HG02571 (cell line): ENCODE measurements around the gene GPANK1.

Experiments
- ATAC-seq: cut with Tn5 transposase; IDR thresholded peaks from one replicate; pipeline ENCODE4 v1.9.1; 2021; ENCODE audit warnings: mild to moderate bottlenecking, moderate library complexity; ENCODE audit not compliant: unreplicated experiment

The GPANK1 gene

DNA sequence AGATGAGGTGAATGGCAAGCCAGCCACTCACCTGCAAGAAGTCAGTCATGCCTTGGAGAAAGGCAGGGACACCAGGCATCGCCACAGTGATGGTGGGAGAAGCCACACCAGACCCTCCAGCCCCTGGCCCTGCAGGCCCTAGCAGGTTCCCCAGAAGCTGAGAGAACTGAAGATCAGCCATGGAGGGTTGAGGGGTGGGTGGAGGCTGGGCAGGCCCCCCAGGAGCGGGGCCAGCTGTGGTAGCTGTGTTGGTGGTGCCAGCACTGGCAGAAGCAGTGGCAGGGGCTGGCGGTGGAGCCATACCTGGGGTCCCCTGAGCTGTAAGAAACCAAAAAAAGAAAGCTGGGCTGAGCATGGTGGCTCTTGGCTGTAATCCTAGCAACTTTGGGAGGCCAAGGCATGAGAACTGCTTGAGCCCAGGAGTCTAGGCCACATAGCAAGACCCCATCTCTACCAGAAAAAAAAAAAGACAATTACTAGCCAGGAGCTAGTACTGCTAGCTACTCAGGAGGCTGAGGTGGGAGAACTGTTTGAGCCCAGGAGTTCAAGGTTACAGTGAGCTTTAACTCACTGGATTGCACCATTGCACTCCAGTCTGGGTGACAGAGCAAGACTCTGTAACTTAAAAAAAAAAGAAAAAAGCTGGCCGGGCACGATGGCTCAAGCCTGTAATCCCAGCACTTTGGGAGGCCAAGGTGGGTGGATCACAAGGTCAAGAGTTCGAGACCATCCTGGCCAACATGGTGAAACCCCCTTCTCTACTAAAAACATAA is 21.8 kb downstream of the GPANK1 start:
- ATAC-seq: no peak

DNA sequence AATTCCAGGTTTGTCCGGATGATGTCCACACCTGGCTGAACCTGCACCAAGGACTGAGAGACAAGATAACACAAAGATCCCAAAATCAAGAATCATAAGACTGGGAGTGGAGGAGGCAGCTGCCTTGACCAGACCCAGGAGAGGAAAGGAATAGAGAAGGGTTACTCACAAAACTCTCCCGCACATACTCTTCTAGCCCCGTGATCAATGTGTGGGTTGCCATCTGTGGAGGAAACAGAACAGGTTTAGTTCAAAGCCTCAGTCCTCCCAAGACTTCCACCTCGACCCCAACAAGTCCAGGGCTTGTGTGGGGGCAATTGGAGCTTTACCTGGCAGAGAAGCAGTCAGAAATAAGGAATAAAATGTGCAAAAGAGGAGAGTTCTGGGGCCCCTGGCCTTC is 23.4 kb downstream of the GPANK1 start:
- no peak for ATAC-seq

DNA sequence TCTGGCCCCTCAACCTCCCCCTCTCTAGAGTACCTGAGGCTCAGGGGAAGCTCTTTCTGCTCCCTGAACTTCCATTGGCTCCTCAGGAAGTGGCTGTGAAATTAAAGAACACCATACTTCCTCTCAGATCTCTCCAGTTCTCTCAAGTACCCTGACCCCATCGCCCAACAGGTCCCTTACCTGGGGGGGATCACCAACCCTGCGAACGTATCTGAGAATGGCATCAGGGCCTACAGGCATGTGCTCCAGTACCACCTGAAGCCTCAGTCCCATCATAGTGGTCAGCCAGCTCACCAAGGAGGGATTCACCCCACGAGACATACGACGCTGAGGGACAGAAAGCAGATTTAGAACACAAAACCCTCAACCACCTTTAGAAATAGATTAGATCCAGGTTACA is 24.2 kb downstream of the GPANK1 start:
- ATAC-seq: no peak

DNA sequence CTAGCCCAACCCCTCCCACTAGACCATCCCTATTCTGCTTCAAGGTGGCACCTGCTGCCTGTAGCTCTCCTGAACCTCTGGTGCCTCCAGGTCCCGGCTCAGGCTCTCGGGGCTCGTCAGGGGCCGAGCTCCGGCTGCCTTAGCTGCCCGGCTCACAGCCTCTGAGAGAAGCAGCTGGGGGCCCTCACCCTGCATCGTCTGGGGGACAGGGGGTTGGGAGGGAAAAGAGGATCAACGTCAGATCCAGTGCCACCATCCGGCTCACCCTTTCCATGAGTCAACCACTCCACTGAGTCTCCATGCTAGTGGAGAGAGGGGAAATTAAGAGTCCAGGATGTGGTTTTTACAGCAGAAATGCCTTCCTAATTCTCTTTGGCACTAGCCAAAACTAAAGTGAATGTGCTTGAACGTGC is 25.3 kb downstream of the GPANK1 start:
- ATAC-seq: no peak

DNA sequence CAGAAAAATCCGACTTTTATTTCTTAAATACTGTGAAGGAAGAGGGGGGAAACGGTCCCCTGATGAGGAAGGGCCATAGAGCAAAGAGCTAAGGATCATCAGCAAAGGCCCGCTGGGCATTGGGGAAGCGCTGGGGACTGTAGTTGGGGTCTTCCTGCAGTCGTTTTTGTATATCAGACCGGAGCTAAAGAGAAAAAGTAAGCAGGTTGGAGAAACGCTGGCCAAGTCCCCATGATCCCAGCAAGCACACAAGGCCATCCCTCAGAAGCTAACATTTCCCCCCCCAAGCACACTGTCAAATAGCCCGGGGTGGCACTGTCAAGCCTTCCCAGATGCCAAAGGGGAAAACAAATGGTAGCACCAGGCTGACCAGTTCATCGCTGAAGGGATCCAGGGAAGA is 25.8 kb downstream of the GPANK1 start:
- no peak for ATAC-seq

DNA sequence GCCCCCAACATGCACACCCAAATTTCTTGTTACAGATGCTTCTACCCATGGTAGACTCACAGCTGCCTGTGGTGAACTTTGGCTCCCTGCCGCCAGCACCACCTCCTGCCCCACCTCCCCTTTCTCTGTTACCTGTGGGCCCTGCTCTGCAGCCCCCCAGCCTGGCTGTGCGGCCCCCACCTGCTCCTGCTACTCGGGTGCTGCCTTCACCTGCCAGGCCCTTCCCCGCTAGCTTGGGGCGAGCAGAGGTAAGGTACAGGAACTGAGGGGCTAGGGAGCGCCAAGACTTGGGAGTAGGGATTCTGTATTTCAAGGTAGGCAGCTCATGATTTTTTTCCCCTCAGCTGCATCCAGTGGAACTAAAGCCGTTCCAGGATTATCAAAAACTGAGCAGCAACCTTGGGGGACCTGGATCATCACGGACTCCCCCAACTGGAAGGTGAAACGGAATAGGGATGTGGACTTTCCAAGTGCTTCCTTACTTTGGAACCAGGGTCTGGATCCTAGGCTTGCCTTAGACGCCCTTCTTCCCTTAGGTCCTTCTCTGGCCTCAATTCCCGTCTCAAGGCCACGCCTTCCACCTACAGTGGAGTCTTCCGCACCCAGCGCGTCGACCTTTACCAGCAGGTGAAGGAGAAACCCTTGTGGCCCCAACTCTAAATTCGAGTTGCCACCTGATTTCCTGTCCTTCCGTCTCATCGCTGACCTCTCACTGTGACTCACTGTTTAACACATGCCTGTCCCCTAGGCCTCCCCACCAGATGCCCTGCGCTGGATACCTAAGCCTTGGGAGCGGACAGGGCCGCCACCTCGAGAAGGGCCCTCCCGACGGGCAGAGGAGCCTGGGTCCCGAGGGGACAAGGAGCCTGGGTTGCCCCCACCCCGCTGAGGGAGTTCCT is 27.9 kb downstream of the GPANK1 start:
- no peak for ATAC-seq

DNA sequence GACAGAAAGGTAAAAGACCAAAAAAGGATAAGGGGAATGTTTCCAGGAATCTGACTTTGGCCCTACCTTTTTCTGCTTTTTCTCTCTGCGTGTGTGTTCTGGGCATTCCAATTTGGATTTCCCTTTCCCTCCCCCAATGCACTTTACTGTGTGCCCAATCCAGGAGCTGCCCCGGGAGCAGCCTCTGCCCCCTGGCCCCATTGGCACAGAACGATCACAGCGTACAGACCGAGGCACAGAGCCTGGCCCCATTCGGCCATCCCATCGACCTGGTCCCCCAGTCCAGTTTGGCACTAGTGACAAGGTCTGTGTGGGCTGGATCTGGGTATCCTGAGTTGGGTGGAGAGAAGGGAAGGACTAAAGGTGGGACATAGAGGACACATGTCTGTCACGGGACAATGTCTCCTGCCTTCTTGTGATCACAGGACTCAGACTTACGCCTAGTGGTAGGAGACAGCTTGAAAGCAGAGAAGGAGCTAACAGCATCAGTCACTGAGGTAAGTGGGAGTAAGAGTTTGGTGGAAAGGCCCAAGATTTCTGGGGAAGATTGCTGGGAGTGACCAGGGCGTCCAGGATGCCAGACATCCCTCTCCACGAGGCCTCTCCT is 29.7 kb downstream of the GPANK1 start:
- ATAC-seq: no peak

DNA sequence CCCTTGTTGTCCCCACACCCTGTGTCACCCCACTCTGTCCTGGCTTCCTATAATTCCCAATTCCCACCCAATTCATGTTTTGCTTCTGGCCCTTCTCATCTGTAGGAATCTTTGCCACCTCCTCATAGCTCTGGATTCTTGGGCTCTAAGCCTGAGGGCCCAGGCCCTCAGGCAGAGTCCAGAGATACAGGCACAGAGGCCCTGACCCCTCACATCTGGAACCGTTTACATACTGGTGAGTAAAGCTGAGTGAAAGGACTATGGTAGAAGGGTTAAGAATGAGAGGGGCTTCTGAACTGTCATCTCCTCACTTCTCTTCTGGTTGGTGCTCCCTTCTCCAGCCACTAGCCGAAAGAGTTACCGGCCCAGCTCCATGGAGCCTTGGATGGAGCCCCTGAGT is 30.7 kb downstream of the GPANK1 start:
- ATAC-seq: no peak

DNA sequence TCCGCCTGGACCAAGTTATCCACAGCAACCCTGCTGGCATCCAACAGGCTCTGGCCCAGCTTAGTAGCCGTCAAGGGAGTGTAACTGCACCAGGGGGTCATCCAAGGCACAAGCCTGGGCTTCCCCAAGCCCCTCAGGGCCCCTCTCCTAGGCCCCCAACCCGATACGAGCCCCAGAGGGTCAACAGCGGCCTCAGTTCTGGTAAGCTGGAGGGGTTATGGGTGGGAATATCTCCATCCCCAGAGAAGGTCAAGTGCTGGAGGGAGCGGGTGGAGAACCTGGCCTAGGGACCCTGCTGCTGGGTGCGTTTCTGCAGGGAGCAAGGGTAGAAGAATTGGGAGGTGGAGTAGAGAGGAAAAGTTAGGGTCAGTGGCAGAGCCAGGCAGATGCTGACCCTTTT is 31.4 kb downstream of the GPANK1 start:
- ATAC-seq: no peak

DNA sequence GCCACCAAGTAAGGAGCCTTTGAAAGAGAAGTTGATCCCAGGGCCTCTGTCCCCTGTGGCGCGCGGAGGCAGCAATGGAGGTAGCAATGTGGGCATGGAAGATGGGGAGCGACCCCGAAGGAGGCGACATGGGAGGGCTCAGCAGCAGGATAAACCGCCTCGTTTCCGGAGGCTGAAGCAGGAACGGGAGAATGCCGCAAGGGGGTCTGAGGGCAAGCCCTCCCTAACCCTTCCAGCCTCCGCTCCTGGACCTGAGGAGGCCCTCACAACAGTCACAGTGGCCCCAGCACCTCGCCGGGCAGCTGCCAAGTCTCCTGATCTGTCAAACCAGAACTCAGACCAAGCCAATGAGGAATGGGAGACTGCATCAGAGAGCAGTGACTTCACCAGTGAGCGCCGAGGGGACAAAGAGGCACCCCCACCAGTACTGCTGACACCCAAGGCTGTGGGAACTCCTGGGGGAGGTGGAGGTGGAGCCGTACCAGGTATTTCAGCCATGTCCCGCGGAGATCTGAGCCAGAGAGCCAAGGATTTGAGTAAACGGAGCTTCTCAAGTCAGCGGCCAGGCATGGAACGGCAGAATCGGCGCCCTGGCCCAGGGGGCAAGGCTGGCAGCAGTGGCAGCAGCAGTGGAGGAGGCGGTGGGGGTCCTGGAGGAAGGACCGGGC is 32.4 kb downstream of the GPANK1 start:
- ATAC-seq: no peak

DNA sequence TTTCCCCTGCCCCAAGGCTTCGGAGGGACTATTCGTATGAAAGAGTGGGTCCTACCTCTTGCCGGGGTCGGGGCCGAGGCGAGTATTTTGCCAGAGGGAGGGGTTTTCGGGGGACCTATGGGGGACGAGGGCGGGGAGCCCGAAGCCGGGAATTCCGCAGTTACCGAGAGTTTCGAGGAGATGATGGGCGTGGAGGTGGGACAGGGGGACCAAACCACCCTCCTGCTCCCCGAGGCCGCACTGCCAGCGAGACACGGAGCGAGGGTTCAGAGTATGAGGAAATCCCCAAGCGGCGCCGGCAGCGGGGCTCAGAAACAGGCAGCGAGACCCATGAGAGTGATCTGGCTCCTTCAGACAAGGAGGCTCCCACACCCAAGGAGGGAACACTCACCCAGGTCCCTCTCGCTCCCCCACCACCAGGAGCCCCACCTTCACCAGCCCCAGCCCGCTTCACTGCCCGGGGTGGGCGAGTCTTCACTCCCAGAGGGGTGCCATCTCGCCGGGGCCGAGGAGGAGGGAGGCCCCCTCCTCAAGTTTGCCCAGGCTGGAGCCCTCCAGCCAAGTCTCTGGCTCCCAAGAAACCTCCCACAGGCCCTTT is 33.0 kb downstream of the GPANK1 start:
- ATAC-seq: no peak

DNA sequence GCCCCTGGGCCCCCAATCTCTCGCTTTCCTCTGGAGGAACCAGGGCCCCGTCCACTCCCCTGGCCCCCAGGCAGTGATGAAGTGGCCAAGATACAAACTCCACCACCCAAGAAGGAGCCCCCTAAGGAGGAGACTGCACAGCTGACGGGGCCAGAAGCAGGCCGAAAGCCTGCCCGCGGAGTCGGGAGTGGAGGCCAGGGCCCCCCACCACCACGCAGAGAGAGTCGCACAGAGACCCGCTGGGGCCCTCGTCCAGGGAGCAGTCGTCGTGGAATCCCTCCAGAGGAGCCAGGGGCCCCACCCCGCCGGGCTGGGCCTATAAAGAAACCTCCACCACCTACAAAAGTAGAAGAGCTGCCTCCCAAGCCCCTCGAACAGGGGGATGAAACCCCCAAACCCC is 33.6 kb downstream of the GPANK1 start:
- ATAC-seq: no peak

DNA sequence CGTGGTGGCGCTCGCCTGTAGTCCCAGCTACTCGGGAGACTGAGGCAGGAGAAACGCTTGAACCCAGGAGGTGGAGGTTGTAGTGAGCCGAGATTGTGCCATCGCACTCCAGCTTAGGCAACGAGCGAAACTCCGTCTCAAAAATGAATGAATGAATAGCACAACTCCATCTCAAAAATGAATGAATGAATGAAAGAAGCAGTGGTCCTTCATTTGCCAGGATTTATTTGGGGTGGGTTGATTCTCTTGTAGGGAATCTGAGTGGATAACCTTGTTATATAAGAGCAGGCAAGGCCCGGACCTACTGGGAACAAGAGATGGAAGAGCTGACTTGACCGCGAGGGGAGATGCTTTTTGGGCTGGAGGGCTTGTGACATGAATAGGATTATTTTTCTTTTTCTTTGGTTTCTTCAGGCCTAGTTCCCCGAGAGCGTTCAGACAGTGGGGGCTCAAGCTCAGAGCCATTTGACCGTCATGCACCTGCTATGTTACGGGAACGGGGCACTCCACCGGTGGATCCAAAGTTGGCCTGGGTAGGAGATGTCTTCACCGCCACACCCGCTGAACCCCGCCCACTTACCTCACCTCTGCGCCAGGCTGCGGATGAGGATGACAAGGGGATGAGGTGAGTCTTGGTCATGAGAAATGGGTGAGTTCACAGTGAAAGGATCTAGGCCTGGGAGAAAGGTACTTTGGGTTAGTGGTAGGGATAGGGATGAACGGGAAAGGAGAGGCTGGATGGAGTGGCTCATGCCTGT is 34.4 kb downstream of the GPANK1 start:
- ATAC-seq: no peak

DNA sequence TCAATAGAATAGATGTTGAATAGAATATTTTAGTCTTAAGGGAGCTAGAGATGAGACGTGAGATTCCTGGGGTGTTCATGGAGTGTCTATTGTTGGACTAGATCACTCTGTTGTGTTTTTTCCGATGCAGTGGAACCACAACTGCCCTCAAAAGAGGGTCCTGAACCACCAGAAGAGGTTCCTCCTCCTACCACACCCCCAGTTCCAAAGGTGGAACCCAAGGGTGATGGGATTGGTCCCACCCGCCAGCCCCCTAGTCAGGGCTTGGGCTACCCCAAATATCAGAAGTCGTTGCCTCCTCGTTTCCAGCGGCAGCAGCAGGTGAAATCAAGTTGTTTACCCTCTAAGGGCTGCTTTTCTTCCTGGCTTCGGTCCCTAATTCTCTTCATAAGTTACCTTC is 35.8 kb downstream of the GPANK1 start:
- ATAC-seq: no peak

DNA sequence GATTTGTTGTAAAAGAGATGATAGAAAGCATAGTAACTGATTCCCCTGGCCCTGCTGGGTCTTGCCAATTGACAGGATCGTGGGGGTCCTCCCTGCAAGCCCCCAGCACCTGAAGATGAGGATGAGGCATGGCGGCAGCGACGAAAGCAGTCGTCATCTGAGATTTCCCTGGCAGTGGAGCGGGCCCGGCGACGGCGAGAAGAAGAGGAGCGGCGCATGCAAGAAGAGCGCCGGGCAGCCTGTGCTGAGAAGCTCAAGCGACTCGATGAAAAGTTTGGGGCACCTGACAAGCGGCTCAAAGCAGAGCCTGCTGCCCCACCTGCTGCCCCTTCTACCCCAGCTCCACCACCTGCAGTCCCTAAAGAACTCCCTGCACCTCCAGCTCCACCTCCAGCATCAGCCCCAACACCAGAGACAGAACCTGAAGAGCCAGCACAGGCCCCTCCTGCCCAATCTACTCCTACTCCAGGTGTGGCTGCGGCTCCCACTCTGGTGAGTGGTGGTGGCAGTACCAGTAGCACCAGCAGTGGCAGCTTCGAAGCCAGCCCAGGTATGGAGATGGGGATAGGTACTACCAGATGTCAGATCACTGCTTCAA is 37.0 kb downstream of the GPANK1 start:
- no peak for ATAC-seq

DNA sequence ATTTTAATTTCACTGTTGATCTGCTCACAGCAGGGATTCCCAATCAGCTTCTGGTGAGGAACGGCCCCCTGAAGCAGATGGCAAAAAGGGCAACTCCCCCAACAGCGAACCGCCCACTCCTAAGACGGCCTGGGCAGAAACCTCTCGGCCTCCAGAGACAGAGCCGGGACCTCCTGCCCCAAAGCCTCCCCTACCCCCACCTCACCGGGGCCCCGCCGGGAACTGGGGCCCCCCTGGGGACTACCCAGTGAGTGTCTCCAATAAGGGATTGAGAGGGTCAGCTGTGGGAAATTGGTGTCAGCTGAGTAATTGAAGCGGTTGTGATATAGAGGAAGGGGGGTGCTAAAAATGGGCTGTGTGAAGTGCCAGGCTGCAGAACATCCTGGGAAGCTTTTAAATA is 37.8 kb downstream of the GPANK1 start:
- ATAC-seq: no peak

DNA sequence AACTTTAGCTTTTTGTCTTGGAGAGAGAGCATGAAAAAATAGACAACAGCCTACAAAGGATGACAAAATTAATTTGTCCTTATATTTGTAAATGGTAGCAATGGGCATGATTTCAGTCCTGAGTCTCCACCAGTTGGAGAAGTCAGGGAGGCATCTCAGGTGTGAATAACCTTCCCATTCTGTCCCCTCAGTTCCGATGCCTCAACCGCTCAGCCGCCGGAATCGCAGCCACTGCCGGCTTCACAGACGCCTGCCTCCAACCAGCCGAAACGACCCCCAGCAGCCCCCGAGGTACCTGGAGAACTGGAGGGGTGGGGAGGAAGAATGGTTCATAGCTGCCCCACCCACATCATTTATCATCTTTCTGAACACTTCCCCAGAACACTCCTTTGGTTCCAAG is 40.7 kb downstream of the GPANK1 start:
- no peak for ATAC-seq

DNA sequence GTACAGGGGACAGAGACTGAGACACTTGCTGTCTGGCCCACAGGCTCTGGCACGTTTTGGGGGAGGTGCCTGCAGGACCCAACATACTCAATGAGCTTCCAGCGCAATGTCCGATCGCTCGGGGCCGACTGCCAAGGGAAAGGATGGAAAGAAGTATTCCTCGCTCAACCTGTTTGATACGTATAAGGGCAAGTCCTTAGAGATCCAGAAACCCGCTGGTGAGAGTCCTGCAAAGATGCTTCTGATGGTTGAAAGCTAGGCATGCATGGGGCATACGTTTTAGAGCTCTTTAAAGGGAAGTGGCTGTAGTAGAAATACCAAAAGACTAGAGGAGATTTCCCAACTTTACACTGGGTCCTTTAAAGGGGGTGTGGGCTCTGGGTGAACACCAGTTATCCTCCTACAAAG is 42.1 kb downstream of the GPANK1 start:
- no peak for ATAC-seq

DNA sequence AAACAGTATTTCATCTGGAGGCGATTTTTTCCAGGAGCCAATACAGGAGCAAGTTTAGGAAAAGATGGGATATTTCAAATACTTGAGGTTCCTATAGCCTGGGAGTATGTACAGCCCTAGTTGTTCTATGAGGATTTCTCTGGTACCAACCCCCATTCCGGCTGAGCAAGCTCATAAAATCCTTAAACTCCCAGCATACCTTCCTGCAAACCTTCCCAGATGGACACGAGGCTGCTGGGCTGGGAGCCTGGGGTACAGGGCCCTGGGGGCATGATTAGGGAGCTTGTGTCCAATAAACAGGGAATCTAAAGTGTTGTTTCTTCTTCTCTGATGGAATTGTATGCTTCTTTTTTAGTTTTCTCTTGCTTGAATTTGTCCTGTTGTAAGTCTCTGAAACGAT is 42.8 kb downstream of the GPANK1 start:
- no peak for ATAC-seq
